ENCODE measurements around the gene P2RX6. TPM values are rescaled to one million over a fixed set of nuclear protein-coding genes. Genes with fewer than 3 reads are reported as not detected.
"Not testable (repeated sequence)": the region's sequence is repeated elsewhere in the genome, so short reads cannot be mapped to it uniquely, and the experiment has no call there.

The P2RX6 gene
- total RNA-seq, 1 experiment from 2014 or later, result 6.9 TPM

DNA sequence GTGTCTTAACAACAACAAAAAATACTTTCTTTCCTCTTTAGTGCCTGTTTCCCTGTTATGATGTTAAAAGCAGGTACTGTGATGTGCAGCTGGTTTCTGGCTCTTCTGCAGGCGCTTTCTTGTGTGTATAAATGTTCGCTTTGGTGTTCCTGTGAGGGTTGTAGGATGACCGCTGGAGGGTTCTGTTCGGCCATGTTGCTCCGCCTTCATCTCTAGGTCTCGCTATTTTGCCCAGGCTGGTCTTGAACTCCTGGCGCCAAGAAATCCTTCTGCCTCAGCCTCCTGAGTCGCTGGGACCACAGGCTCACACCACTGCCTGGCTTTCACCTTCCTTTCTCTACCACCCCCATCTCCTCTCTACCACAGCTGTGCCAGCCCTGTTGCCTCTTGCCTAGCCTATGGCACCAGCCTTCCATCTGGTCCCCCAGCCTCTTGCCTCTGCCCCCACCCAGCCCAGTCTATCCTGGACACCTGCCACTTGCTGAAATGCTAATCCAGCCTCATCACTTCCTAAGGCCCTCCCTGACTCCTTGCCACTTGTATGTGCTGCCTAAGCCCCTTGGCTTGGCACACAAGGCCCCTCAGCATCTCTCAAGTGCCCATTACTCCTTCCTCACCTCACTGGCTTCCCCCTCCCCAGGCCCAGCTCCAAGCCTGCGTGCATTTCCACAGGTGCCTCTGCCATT lies 36.3 kb downstream of the P2RX6 start:
- no peak for DNase-seq (ENCODE audit: extremely low read depth, low read depth)

- DNase-seq (ENCODE audit: extremely low read depth, low read depth), result no peak
Measured at GRCh38 chr22:21051831-21052400, 37.0 kb downstream of the P2RX6 start.

GRCh38 chr22:21052715-21053459 lies 37.9 kb downstream of the P2RX6 start:
- no peak for DNase-seq (ENCODE audit: extremely low read depth, low read depth)

DNA sequence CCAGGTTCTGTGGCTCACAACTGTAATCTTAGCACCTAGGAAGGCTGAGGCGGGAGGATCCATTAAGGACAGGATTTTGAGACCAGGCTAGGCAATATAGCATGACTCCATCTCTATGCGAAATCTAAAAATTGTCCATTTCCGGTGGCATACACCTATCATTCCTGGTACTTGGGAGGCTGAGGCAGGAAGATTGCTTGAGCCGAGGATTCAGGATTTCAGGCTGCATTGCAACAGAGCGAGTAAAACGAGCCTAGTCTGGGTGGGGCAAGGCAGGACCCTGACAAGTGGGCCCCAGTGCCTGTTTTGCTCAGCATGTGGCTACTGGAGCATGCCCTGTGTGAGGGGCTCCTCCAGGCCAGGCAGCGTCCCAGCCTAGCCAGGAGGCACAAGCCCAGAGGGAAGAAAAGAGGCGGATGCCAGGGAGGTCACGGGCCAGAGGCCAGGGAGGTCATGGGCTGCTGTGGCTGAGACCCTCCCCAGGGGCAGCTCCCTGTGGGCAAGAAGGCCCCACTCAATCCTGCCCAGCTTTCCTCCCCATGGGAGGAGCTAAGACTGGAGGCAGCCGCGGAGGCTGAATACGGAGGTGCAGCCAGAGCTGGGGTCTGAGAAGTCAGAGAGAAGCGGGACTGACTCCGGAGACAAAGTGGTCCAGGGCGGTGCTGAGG lies 39.2 kb downstream of the P2RX6 start:
- DNase-seq (ENCODE audit: extremely low read depth, low read depth), result no peak

- no peak for DNase-seq (ENCODE audit: extremely low read depth, low read depth)
Measured at GRCh38 chr22:21054714-21055563, 40.0 kb downstream of the P2RX6 start.

DNA sequence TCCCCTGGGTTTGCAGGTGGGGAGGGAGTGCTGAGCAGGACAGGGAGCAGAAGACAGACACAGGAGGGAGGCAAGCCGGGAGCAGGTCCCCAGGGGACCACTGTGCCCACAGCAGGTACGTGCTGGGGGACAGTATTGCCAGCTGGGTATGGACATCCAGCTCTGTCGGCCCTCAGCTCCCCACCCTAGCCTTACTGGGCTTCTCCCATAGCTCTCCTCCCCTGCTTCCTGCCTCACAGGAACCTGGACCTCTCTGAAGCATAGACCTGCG lies 40.5 kb downstream of the P2RX6 start:
- DNase-seq (ENCODE audit: extremely low read depth, low read depth), result no peak

DNA sequence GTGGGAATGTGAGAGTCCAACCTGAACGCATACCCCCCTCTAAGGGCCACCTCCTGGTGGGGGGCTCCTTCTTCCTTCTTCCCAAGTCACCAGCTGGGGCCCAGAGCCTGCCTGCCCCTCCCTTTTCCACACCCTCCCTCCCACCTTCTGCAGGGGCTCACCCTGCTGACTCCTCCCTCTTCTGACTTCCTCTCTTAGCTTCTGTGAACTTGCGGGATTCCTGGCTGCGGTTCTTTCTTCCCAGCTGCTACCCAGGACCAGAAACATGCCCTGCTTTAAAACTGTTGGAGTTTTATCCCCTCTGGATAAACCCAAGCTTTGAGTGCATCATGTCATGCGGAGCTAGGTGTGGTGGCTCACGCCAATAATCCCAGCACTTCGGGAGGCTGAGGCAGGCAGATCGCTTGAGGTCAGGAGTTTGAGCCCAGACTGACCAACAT lies 40.9 kb downstream of the P2RX6 start:
- no peak for DNase-seq (ENCODE audit: extremely low read depth, low read depth)

- not testable (repeated sequence) for DNase-seq (ENCODE audit: extremely low read depth, low read depth)
Measured at GRCh38 chr22:21060363-21060762, 45.4 kb downstream of the P2RX6 start.

- DNase-seq (ENCODE audit: extremely low read depth, low read depth), result not testable (repeated sequence)
Measured at GRCh38 chr22:21061660-21062321, 46.8 kb downstream of the P2RX6 start.

GRCh38 chr22:21064425-21064824 lies 49.5 kb downstream of the P2RX6 start:
- not testable (repeated sequence) for DNase-seq (ENCODE audit: extremely low read depth, low read depth)

DNA sequence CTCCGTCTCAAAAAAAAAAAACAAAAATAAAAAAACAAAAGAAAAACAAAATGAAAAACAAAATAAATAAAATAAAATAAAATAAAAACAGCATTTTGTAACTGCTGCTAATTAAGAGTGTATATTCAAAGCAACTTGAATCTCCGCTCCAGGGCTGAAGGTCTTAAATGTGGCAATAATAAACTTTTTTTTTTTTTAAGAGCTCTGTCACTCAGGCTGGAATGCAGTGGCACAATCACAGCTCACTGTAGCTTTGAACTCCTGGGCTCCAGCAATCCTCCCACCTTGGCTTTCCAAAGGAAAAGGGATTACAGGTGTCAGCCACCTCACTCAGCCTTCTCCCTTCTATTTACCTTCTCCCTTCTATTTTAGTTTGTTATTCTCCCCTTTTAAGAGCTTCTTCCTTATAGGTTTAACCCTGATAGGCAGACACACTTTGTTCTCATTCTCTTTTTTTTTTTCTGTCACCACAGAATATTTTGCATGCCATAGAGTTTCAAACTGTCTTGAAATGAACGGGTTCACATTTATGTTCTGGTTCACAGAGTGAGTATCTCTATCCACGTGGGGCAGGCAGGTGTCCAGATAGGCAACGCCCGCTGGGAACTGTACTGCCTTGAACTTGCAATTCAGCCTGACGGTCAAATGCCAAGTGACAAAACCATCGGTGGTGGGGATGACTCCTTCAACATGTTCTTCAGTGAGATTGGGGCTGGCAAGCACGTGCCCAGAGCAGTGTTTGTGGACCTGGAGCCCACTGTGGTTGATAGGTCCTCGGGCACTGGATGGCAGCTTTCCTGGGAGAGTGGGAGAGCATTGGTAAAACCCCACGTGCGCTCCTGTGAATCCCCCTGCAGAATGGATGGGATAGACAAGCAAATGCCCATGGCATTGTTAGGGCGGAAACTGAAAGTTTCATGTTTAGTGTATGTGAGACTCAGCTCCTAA lies 50.2 kb downstream of the P2RX6 start:
- no peak for DNase-seq (ENCODE audit: extremely low read depth, low read depth)

DNA sequence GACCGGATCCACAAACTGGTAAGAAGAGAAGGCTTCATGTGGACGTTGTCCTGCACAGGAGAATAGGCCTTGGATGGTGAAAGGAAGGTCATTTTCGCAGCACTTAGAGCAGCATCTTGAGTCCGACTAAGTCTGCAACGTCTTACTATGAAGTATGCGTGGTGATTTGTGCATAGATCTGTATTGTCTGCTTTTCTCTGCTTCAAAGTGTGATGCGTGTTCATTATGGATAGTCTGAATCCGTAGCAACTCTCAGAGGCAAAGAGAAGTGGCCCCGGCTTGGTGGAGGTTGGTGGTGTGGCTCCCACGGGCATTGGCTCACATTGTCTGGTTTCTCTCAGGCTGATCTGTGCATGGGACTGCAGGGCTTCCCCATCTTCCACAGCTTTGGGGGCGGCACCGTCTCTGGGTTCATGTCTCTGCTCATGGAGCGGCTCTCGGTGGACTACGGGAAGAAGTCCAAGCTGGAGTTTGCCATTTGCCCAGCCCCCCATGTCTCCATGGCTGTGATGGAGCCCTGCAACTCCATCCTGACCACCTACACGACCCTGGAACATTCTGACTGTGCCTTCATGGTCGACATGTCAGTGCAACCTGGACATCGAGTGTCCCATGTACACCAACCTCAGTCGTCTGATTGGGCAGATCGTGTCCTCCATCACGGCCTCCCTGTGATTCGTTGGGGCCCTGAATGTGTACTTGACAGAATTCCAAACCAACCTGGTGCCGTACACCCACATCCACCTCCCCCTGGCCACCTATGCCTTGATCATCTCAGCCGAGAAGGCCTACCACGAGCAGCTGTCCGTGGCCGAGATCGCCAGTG lies 52.3 kb downstream of the P2RX6 start:
- DNase-seq (ENCODE audit: extremely low read depth, low read depth), result no peak

DNA sequence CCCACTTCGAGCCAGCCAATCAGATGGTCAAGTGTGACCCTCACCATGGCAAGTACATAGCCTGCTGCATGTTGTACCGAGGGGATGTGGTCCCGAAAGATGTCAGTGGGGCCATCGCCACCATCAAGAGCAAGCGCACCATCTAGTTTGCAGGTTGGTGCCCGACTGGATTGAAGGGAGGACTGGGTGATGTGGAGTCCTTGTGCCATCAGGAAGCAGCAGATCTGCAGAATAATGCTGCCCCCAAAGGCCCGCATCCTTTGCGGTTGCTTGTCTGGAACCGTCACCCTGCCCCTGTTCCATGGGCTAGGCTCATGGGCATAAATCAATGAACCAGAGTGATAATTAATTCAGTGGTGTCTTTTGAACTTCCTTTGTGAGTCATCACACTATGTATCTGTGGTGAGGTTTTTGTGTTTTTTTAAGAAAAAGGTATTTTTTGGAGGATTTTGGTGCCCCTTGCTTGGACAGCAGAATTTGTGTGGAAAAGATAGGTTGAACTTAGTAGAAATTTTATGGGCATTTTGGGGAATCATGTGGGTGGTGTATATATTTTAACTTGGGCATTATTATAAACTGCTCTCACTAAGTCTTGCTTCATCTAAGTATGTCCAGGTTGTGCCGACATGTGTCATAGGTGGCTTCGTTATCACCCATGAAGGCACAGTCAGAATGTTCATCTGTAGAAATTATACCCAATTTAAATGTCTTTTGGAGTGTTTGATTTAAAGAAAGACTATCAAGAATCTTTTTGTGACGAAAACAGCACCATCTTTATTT lies 53.1 kb downstream of the P2RX6 start:
- no peak for DNase-seq (ENCODE audit: extremely low read depth, low read depth)

GRCh38 chr22:21068681-21069276 lies 53.8 kb downstream of the P2RX6 start:
- no peak for DNase-seq (ENCODE audit: extremely low read depth, low read depth)

DNA sequence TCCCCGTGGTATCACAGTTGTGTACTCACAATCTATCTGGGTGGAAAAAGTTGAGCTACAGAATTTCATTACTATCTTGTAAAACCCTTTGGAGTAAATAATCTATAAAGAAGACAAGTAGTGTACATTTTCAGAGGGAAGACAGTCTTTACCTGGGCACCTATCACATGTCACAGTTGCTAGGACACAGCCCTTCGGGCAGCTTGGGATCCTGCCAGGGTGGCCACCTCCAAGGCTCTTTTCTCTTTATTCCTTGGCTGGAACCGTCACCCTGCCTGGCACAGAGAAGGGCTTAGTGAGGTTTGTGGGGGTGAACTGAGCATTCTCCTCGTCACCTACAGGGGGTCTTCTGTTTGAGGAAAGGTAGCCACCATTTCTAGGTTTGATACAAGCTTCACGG lies 54.4 kb downstream of the P2RX6 start:
- no peak for DNase-seq (ENCODE audit: extremely low read depth, low read depth)

DNA sequence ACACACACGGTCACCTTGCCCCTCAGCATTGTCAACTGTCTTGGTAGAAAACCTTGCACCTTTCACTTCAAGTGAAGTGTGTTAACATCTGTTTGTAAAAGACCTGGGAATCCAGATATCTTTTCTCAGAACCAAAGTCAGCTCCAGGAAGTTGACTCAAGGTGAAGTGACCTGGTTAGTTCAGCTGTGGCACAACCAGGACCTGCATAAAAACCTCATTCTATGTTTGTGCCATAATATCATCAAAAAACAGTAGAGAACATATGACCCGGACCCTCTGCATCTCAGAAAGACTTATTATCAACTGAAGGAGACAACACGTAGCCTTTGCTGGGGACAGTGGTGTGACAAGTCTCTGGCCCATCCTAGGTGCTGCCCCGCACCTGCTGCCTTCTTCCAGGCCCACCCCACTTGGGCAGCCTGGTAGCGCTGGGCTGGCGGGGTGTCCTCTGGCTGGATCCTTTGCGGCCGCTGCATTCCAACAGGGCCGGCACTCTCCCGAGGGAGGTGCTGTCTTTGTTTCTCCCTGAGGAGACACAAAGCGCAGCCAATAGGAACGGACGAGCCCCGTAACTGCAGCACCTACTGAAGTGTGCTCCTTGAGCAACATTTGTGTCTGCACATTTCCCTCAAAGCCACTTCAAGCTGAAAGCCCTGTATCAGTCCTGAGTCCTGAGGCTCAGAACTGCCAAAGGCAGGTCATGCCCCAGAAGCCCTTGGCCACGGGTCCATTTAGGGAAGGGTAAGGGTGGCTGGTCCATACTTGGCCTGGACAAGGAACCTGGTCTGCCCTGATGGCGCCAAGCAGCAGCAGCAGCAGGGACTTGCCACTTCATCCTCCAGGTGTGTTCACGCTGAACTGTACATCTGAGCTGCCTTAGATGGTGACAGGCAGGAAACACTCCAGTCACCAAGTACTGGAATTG lies 56.0 kb downstream of the P2RX6 start:
- DNase-seq (ENCODE audit: extremely low read depth, low read depth), result no peak

All from NCI-H460 (cell line).